HL-60 (cell line): ENCODE data around the gene IL17RD.

Source experiments
- CTCF ChIP-seq: IDR thresholded peaks from one replicate; pipeline ENCODE4 v1.5.1; 2011; ENCODE audit warnings: low read length, control low read depth, inconsistent platforms; ENCODE audit not compliant: insufficient read depth
- GABPA ChIP-seq: IDR thresholded peaks from 2 replicates; pipeline ENCODE4 v1.6.1; 2012; ENCODE audit warnings: low read depth
- POLR2AphosphoS5 ChIP-seq: IDR thresholded peaks from 2 replicates; pipeline ENCODE4 v1.6.1; 2012; ENCODE audit warnings: low read depth

- TF ChIP-seq CTCF, result no peak
- TF ChIP-seq POLR2AphosphoS5, result no peak
- TF ChIP-seq GABPA, result no peak
Measured at GRCh38 chr3:57132674-57133073, 32.5 kb downstream of the IL17RD start.
